Osteoblast (primary cell): ENCODE data around the gene CARD10. TPM values are rescaled to one million over a fixed set of nuclear protein-coding genes. Genes with fewer than 3 reads are reported as not detected.

Source experiments
- DNase-seq: peaks from one replicate; pipeline ENCODE4 v3.0.0; 2011; ENCODE audit warnings: low spot score, mixed read lengths; ENCODE audit not compliant: insufficient read length; ENCODE audit errors: missing footprints
- H2AFZ ChIP-seq: 2 replicates; pipeline ENCODE4 v1.6.0; 2011; ENCODE audit warnings: mild to moderate bottlenecking, low read length
- H3K27ac ChIP-seq: 2 replicates; pipeline ENCODE4 v1.5.1; 2011; ENCODE audit warnings: mild to moderate bottlenecking, low read depth, low read length, moderate library complexity
- H3K27me3 ChIP-seq: 2 replicates; pipeline ENCODE4 v1.6.0; 2012; ENCODE audit warnings: mild to moderate bottlenecking, control low read depth, inconsistent platforms, low read length, moderate library complexity; ENCODE audit not compliant: insufficient read depth
- H3K36me3 ChIP-seq: 2 replicates; pipeline ENCODE4 v1.5.1; 2011; ENCODE audit warnings: mild to moderate bottlenecking, low read length, control low read depth, moderate library complexity; ENCODE audit not compliant: insufficient read depth
- H3K4me1 ChIP-seq: 2 replicates; pipeline ENCODE4 v1.5.1; 2011; ENCODE audit warnings: mild to moderate bottlenecking, low read length, control low read depth, moderate library complexity; ENCODE audit not compliant: insufficient read depth
- H3K4me2 ChIP-seq: 2 replicates; pipeline ENCODE4 v1.6.0; 2011; ENCODE audit warnings: mild to moderate bottlenecking, low read length; ENCODE audit not compliant: insufficient read depth
- H3K4me3 ChIP-seq: fragments of 200-600 bp; sonication (generic); 3 replicates; pipeline ENCODE4 v1.5.1; 2012; ENCODE audit warnings: mild to moderate bottlenecking, low read length, inconsistent platforms; ENCODE audit not compliant: insufficient read depth
- H3K79me2 ChIP-seq: 2 replicates; pipeline ENCODE4 v1.6.0; 2012; ENCODE audit warnings: mild to moderate bottlenecking, low read length, control low read depth, inconsistent platforms; ENCODE audit not compliant: insufficient read depth
- H3K9me3 ChIP-seq: 2 replicates; pipeline ENCODE4 v1.5.1; 2011; ENCODE audit warnings: low read depth, low read length, control low read depth
- H4K20me1 ChIP-seq: 2 replicates; pipeline ENCODE4 v1.6.0; 2012; ENCODE audit warnings: mild to moderate bottlenecking, low read length, control low read depth; ENCODE audit not compliant: insufficient read depth
- total RNA-seq: library from RNA; depleted of rRNA; stranded (reverse); fragments of >200 nt; gene quantifications from 2 replicates; pipeline ENCODE4 v1.2.3, GENCODE V29; 2012
- TF ChIP-seq, protein P1 (sequence below): IDR thresholded peaks from 2 replicates; pipeline ENCODE4 v1.5.1; 2011; ENCODE audit warnings: mild to moderate bottlenecking, low read depth, low read length, moderate library complexity; ENCODE audit errors: extremely low read depth

CARD10 gene
- total RNA-seq, 1 donor, result 11.9 TPM

GRCh38 chr22:37481347-37481907, 37.8 kb downstream of the CARD10 start:
- Histone ChIP-seq H3K4me2 (no peak overlapping the region), H3K27ac (no peak overlapping the region), H3K4me3 (no peak overlapping the region), H3K79me2 (no peaks in the 10 kb centered on the region), H3K27me3 (no peaks in the 10 kb centered on the region), H3K36me3 (no peaks in the 10 kb centered on the region), H3K4me1 (peaks cover 6% of the 10 kb centered on the region), H4K20me1 (no peaks in the 10 kb centered on the region), H3K9me3 (no peaks in the 10 kb centered on the region), H2AFZ (no peak overlapping the region)
- TF ChIP-seq, protein P1, sequence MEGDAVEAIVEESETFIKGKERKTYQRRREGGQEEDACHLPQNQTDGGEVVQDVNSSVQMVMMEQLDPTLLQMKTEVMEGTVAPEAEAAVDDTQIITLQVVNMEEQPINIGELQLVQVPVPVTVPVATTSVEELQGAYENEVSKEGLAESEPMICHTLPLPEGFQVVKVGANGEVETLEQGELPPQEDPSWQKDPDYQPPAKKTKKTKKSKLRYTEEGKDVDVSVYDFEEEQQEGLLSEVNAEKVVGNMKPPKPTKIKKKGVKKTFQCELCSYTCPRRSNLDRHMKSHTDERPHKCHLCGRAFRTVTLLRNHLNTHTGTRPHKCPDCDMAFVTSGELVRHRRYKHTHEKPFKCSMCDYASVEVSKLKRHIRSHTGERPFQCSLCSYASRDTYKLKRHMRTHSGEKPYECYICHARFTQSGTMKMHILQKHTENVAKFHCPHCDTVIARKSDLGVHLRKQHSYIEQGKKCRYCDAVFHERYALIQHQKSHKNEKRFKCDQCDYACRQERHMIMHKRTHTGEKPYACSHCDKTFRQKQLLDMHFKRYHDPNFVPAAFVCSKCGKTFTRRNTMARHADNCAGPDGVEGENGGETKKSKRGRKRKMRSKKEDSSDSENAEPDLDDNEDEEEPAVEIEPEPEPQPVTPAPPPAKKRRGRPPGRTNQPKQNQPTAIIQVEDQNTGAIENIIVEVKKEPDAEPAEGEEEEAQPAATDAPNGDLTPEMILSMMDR, result no peak
- peak; percentile 54 for DNase-seq

DNA sequence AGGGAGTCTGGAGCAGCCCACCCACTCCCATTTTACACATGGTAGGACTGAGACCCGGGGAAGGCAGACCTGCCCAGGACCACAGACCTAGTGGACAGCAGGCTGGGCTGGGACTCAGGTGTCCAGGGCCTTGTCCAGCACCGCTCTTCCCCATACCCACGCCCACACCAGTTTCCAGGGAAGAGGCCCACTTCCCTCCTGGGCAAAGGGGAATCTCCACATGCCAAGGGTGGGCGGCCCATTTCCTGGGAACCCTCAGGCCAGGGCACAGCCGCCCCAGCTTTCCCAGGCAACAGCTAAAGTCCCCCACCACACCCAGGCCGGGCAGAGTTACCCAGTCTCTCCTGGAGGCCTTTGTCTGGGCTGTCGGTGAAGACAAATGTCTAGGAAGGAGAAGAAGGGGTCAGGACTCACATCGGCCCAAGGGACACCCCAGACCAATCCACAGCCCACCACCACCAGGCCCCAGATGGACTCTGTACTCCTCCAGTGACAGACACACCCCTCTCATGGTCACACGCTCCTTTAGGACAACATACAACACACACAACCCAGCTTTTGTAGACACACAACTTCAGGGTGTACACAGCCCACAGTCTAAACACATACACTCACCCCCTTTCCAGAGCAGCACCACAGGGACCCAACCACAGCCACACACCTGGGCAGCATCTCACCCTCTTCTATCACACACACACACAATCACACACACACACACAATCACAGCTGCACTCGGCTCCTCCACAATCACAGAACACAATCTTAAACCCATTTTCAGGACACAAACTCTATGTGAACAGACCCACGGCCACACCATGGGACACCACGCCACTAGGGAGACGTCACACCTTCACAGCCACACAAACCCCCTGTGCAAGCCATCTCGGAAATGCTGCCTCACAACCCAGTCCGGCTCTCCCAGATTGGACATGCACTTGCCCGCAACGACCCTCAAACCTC, 38.5 kb downstream of the CARD10 start:
- Histone ChIP-seq H4K20me1 (no peaks in the 10 kb centered on the region), H3K27ac (no peak overlapping the region), H3K4me3 (no peak overlapping the region), H3K36me3 (no peaks in the 10 kb centered on the region), H3K4me1 (peaks cover 4% of the 10 kb centered on the region), H3K27me3 (peaks cover 3% of the 10 kb centered on the region), H3K79me2 (no peaks in the 10 kb centered on the region), H3K9me3 (no peaks in the 10 kb centered on the region), H3K4me2 (no peak overlapping the region), H2AFZ (no peak overlapping the region)
- TF ChIP-seq, protein P1, result no peak
- DNase-seq, result peak; percentile 76

DNA sequence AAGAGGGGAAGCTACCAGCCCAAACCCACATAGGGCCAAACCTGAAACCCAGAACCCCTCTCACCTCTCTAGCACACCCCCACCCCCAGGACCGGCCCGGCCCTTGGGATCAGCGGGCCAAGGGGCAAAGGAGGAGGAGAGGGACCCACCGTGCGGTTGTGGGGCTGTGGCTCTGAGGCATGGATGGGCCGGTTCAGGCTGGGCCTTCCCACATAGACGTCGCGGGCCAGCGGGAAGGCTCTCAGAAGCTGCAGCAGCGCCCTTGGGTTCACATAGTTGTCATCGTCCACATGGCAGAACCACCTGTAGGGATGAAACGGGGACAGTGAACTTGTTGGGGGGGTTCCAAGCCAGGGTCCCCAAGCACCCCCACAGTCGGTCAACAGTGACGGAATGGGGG, 40.0 kb downstream of the CARD10 start:
- H2AFZ ChIP-seq, result no peak overlapping the region
- H3K27ac ChIP-seq, result no peak overlapping the region
- no peaks in the 10 kb centered on the region for H3K9me3 ChIP-seq
- peaks cover 9% of the 10 kb centered on the region for H3K4me1 ChIP-seq
- H3K79me2 ChIP-seq, result no peaks in the 10 kb centered on the region
- H3K36me3 ChIP-seq, result no peaks in the 10 kb centered on the region
- H3K4me2 ChIP-seq, result no peak overlapping the region
- no peak for DNase-seq
- TF ChIP-seq, protein P1, result no peak
- H4K20me1 ChIP-seq, result no peaks in the 10 kb centered on the region
- H3K27me3 ChIP-seq, result peaks cover 8% of the 10 kb centered on the region
- H3K4me3 ChIP-seq, result no peak overlapping the region
